ENCODE results near the gene SLC25A23. TPM values are rescaled to one million over a fixed set of nuclear protein-coding genes. Genes with fewer than 3 reads are reported as not detected.

SLC25A23 gene
- total and polyA plus RNA-seq, 2 donors, result 24.1 to 91.1 TPM

DNA sequence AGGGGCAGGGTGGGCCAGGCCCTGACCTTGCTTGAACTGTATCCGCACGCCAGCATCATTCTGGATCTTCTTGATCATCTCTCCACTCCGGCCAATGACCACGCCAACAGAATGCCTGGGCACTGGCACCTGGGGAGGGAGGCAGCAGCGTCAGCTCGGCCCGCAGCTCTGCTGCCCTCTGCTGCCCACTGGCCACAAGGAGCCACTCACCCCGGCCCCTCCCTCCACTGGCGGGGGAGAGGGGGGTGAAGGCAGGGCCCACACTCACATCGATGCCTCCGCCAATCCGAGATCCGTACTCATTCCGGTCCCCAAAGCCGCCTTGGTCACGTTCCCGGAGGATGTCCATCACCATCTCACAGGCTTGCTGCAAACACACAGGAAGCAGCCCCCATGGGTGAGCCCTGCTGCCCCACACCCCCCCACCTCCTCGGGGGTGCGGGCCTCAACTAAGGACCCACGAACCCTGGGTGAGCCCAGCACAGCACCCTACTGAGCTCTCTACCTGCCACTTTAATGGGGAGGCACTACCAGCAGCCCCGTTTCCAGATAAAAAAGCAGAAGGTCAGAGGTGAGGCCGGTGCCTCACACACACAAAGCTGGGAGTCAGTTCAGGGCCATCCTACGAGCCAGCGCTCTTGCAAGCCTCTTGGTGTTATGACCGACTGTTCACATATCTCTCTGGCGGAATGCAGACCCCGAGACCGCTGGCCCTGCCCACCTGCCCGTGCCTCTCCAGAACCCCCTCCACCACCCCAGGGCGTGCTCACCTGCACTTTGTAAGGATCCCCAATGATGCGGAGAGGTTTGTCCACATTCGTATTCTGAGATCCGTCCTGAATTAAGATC is 41.7 kb downstream of the SLC25A23 start:
- 63% methylated on average over 33 of the region's 33 CpGs for WGBS
- DNase-seq (ENCODE audit: extremely low spot score), result no peak
- Histone ChIP-seq H3K27ac (ENCODE audit: low read depth) (no peak overlapping the region), H3K4me3 (ENCODE audit: low read depth, low read length) (no peak overlapping the region), H3K36me3 (ENCODE audit: insufficient read depth) (peaks cover 10% of the 10 kb centered on the region), H3K4me1 (ENCODE audit: insufficient read depth) (no peaks in the 10 kb centered on the region)

GRCh38 chr19:6416658-6417405 is 42.8 kb downstream of the SLC25A23 start:
- Histone ChIP-seq H3K4me3 (ENCODE audit: low read depth, low read length) (no peak overlapping the region), H3K36me3 (ENCODE audit: insufficient read depth) (peaks cover 10% of the 10 kb centered on the region), H3K27ac (ENCODE audit: low read depth) (no peak overlapping the region), H3K4me1 (ENCODE audit: insufficient read depth) (no peaks in the 10 kb centered on the region)
- DNase-seq (ENCODE audit: extremely low spot score), result no peak
- WGBS, result 90% methylated on average over 29 of the region's 29 CpGs

- DNase-seq (ENCODE audit: extremely low spot score), result no peak
- H3K4me3 ChIP-seq (ENCODE audit: low read depth, low read length), result no peak overlapping the region
- H3K27ac ChIP-seq (ENCODE audit: low read depth), result no peak overlapping the region
- no peaks in the 10 kb centered on the region for H3K4me1 ChIP-seq (ENCODE audit: insufficient read depth)
- H3K36me3 ChIP-seq (ENCODE audit: insufficient read depth), result peaks cover 10% of the 10 kb centered on the region
- 93% methylated on average over 32 of the region's 32 CpGs for WGBS
Measured at GRCh38 chr19:6415591-6416190, 43.9 kb downstream of the SLC25A23 start.

DNA sequence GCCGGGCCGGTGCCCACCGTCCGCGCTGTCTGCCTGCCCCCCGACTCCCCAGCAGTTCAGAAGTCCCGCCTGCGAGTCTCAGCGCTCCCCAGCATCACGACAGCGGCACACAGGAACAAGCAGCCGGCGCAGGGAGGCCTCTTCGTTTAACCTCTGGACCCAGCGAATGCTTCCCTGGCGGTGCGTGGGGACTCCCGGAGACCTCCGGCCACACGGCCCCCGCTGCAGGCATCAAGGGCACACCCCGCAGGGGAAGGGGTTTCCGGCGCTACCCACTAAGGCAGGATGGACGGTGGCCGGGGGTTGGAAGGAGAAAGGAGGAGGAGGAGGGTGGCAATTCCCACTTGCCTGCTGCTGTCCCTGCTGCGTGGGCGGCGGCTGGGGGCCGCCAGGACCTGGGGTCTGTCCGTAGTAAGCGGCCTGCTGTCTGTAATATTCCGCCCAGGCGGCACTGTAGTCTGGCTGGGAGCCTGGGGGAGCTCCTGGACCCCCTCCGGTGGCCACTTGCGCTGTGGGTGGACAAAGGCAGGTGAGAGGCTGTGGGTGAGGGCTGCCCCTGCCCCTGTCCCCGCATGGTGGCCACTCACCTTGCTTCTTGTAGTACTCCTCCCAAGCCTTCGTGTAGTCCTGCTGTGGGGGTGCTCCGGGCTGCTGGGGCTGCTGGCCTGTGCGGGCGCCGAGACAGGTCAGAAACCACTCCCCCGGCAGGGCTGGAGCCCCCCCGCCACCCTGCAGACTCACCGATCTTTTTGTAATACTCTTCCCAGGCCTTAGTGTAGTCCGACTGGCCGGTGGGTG is 44.6 kb downstream of the SLC25A23 start:
- peaks cover 10% of the 10 kb centered on the region for H3K36me3 ChIP-seq (ENCODE audit: insufficient read depth)
- no peak for DNase-seq (ENCODE audit: extremely low spot score)
- WGBS, result 90% methylated on average over 47 of the region's 47 CpGs
- H3K4me1 ChIP-seq (ENCODE audit: insufficient read depth), result no peaks in the 10 kb centered on the region
- no peak overlapping the region for H3K27ac ChIP-seq (ENCODE audit: low read depth)
- H3K4me3 ChIP-seq (ENCODE audit: low read depth, low read length), result no peak overlapping the region

- Histone ChIP-seq H3K27ac (ENCODE audit: low read depth) (no peak overlapping the region), H3K4me3 (ENCODE audit: low read depth, low read length) (no peak overlapping the region), H3K36me3 (ENCODE audit: insufficient read depth) (peaks cover 10% of the 10 kb centered on the region), H3K4me1 (ENCODE audit: insufficient read depth) (no peaks in the 10 kb centered on the region)
- WGBS, result 56% methylated on average over 42 of the region's 42 CpGs
- no peak for DNase-seq (ENCODE audit: extremely low spot score)
Measured at GRCh38 chr19:6413721-6414643, 45.6 kb downstream of the SLC25A23 start.

DNA sequence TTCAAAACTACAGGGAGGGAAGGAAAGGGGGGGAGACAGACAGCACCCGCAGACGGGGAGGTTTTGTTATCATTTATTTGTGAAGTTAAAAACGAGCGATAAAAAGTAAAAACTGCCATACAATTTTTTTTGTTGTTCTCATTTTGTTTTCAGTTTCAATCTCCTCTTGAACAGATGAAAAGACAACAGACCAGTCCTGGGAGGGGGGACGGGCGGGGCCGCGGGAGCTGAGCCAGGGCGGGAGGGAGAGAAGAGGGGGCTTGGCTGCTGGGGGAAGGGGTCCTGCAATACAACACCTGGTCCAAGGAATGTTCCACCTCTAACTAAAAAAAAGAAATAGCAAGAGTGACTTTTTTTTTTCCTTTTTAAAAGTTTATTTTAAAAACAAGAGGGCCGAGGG is 46.3 kb downstream of the SLC25A23 start:
- Histone ChIP-seq H3K4me1 (ENCODE audit: insufficient read depth) (no peaks in the 10 kb centered on the region), H3K4me3 (ENCODE audit: low read depth, low read length) (no peak overlapping the region), H3K27ac (ENCODE audit: low read depth) (no peak overlapping the region), H3K36me3 (ENCODE audit: insufficient read depth) (peaks cover 10% of the 10 kb centered on the region)
- no peak for DNase-seq (ENCODE audit: extremely low spot score)
- WGBS, result 40% methylated on average over 10 of the region's 10 CpGs

DNA sequence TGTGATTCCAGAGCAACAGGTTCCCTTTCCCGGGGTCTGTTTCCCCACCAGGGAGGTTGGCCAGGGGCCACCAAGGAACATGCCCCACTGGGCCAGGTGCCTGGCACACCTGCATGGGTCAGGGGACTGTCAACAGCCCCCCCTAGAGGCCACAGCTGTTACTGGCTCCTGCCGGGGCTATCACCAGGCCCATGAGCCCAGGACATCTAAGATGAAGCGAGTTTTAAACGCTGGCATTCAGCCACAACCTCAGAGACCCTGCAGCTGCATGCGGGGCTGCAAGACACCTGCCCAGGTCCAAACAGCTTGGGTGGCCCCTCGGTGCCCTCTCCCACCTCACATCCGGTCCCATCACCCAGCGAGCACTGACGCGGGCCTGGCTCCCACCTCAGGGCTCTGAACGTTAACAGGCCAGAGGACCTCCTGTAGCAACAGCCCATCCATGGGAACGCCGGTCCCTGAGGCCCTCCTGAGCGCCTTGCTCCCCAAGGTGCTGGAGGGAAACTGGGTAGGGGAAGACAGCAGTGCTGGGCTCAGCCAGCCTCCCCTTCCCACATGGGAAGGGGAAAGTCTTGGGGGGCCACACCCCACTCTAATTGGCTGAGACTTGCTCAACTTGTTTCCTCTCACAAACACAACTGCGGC is 47.0 kb downstream of the SLC25A23 start:
- DNase-seq (ENCODE audit: extremely low spot score), result no peak
- Histone ChIP-seq H3K4me1 (ENCODE audit: insufficient read depth) (no peaks in the 10 kb centered on the region), H3K4me3 (ENCODE audit: low read depth, low read length) (no peak overlapping the region), H3K27ac (ENCODE audit: low read depth) (no peak overlapping the region), H3K36me3 (ENCODE audit: insufficient read depth) (peaks cover 10% of the 10 kb centered on the region)
- 43% methylated on average over 15 of the region's 15 CpGs for WGBS

- no peak overlapping the region for H3K27ac ChIP-seq (ENCODE audit: low read depth)
- no peaks in the 10 kb centered on the region for H3K4me1 ChIP-seq (ENCODE audit: insufficient read depth)
- no peak for DNase-seq (ENCODE audit: extremely low spot score)
- peaks cover 10% of the 10 kb centered on the region for H3K36me3 ChIP-seq (ENCODE audit: insufficient read depth)
- 62% methylated on average over 12 of the region's 12 CpGs for WGBS
- no peak overlapping the region for H3K4me3 ChIP-seq (ENCODE audit: low read depth, low read length)
Measured at GRCh38 chr19:6412061-6412446, 47.5 kb downstream of the SLC25A23 start.

DNA sequence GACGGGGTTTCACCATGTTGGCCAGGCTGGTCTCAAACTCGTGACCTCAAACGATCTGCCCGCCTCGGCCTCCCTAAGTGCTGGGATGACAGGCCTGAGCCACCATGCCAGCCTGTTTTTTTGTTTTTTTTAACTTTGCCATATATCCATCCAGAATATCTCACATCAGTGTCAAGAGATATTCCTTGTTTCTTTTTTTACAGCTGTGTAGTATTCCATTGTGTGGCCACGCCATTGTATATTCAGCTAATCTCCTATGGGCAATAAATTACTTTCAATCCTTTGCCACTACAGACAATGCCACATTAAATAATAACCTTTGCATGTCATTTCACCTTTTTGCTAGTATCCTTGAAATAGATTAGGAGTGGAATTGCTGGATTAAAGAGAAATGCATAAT is 50.2 kb downstream of the SLC25A23 start:
- WGBS, result 87% methylated on average over 6 of the region's 6 CpGs
- no peaks in the 10 kb centered on the region for H3K4me1 ChIP-seq (ENCODE audit: insufficient read depth)
- no peak for DNase-seq (ENCODE audit: extremely low spot score)
- H3K36me3 ChIP-seq (ENCODE audit: insufficient read depth), result no peaks in the 10 kb centered on the region
- no peak overlapping the region for H3K4me3 ChIP-seq (ENCODE audit: low read depth, low read length)
- H3K27ac ChIP-seq (ENCODE audit: low read depth), result no peak overlapping the region

- WGBS, result 87% methylated on average over 5 of the region's 5 CpGs
- no peak overlapping the region for H3K27ac ChIP-seq (ENCODE audit: low read depth)
- DNase-seq (ENCODE audit: extremely low spot score), result no peak
- H3K4me1 ChIP-seq (ENCODE audit: insufficient read depth), result no peaks in the 10 kb centered on the region
- H3K4me3 ChIP-seq (ENCODE audit: low read depth, low read length), result no peak overlapping the region
- no peaks in the 10 kb centered on the region for H3K36me3 ChIP-seq (ENCODE audit: insufficient read depth)
Measured at GRCh38 chr19:6406401-6406800, 53.2 kb downstream of the SLC25A23 start.

DNA sequence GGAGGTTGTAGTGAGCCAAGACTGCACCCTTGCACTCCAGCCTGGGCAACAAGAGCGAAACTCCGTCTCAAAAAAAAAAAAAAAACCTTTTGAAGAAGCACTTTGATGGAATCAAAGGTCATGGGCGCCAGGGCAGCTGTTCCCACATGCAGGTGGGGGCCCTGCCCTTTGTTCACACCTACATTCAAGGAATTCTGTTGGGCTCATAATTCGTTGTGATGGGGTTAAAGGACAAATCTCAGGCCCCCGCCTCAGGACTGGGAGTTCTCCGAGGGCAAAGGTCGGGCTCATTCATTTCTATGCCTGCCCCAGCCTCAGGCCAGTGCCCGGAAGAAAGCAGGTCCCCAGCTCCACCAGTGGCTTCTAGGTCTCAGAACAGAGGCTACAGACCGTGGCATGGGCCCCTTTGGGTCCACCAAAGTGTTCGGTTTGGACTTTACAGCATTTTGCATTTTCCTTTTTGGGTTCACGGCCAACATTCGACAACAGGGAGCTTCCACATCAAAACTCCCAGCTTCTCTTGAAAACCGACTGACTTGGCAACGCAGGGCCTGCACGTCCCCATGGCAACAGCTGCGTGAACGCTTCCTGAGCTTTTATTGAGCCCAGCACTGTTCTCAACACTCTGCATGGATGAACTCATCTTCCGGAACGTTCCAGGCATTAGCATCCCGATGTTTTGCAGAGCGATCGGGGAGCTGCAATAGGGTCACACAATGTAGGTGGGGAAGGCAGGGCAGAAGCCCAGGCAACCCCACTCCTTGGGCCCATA is 56.6 kb downstream of the SLC25A23 start:
- H3K27ac ChIP-seq (ENCODE audit: low read depth), result no peak overlapping the region
- H3K4me3 ChIP-seq (ENCODE audit: low read depth, low read length), result no peak overlapping the region
- peak; percentile 82 for DNase-seq (ENCODE audit: extremely low spot score)
- no peaks in the 10 kb centered on the region for H3K36me3 ChIP-seq (ENCODE audit: insufficient read depth)
- H3K4me1 ChIP-seq (ENCODE audit: insufficient read depth), result no peaks in the 10 kb centered on the region
- WGBS, result 42% methylated on average over 22 of the region's 22 CpGs
